ENCODE measurements around the gene CSF3.

Gene CSF3

DNA sequence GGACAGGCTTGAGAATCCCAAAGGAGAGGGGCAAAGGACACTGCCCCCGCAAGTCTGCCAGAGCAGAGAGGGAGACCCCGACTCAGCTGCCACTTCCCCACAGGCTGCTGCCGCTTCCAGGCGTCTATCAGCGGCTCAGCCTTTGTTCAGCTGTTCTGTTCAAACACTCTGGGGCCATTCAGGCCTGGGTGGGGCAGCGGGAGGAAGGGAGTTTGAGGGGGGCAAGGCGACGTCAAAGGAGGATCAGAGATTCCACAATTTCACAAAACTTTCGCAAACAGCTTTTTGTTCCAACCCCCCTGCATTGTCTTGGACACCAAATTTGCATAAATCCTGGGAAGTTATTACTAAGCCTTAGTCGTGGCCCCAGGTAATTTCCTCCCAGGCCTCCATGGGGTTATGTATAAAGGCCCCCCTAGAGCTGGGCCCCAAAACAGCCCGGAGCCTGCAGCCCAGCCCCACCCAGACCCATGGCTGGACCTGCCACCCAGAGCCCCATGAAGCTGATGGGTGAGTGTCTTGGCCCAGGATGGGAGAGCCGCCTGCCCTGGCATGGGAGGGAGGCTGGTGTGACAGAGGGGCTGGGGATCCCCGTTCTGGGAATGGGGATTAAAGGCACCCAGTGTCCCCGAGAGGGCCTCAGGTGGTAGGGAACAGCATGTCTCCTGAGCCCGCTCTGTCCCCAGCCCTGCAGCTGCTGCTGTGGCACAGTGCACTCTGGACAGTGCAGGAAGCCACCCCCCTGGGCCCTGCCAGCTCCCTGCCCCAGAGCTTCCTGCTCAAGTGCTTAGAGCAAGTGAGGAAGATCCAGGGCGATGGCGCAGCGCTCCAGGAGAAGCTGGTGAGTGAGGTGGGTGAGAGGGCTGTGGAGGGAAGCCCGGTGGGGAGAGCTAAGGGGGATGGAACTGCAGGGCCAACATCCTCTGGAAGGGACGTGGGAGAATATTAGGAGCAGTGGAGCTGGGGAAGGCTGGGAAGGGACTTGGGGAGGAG is at the start of gene CSF3:
Gene CSF3, plus strand, starts transcription at position 436 of the 993 bp plus-strand sequence. Its CDS starts 35 bp downstream, at position 471.
- in situ Hi-C loops (cut with MboI; ENCODE audit: low sequenced_read_pairs): no loop called here

- in situ Hi-C loops (cut with MboI; ENCODE audit: low sequenced_read_pairs): no loop called here
These were observed 48.5 kb upstream of the CSF3 start for GRCh38 chr17:39966771-39967170.

GRCh38 chr17:39968761-39969160 is 46.5 kb upstream of the CSF3 start:
- in situ Hi-C loops (cut with MboI; ENCODE audit: low sequenced_read_pairs): no loop called here

DNA sequence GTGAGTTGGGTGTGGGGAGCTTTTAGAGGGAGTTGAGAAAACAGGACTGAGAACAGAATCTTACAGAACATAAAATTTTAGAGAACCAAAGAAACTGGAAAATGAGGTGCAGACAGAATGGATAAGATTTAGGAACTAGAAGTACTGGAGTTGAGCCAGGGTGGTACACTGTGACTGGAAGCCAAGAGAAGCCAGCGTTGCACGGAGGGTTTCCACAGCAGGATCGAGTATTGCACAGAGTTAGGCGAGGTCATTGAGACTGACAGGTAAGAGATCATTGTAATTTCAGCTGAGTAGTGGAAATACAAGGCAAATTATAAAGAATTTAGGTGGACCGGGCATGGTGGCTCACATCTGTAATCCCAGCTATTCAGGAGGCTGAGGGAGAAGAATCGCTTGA is 45.9 kb upstream of the CSF3 start:
- in situ Hi-C loops (cut with MboI; ENCODE audit: low sequenced_read_pairs): no loop called here

DNA sequence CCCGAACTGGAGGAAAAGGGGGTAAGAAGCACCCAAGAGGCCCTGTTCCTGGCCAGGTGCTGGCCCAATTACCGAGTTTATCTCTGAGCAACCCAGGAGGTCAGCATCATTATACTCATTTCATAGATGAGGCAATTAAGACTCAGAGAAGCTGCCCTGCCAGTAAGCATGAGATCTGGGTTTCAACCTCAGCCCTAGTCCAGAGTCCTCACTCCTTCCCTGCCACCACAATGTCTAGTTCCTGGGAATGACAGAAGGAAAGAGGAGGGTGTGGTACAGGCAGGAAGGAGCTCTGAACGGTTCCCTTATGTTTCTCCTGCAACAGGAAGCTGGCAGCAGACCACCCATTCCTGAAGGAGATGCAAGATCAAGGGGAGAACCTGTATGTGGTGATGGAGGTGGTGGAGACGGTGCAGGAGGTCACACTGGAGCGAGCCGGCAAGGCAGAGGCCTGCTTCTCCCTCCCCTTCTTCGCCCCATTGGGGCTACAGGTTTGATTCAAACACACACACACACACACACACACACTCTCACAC is 45.0 kb upstream of the CSF3 start:
- in situ Hi-C loops (cut with MboI; ENCODE audit: low sequenced_read_pairs): no loop called here

DNA sequence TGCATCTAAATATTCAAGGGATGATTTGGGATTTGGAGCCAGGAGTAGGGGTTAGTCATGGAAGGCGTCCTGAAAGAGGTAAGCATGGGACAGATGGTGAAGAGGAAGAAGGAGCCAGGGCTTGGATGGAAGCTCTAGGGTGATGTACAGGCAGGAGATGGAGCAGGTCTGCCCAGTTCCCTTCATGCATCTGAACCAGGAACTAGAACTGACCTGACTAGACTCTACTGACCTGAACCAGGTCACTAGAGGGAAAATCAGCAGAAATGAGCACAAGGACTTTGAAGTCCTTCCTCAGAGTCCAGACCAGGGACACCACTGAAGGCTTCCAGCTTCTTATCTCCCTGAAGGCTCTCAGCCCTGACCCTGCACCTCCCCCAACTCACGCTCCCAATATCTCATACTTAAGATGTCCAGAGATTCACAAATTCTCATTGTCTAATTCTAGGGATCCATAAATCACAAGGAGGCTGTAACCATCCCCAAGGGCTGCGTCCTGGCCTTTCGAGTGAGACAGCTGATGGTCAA is 44.1 kb upstream of the CSF3 start:
- in situ Hi-C loops (cut with MboI; ENCODE audit: low sequenced_read_pairs): no loop called here

DNA sequence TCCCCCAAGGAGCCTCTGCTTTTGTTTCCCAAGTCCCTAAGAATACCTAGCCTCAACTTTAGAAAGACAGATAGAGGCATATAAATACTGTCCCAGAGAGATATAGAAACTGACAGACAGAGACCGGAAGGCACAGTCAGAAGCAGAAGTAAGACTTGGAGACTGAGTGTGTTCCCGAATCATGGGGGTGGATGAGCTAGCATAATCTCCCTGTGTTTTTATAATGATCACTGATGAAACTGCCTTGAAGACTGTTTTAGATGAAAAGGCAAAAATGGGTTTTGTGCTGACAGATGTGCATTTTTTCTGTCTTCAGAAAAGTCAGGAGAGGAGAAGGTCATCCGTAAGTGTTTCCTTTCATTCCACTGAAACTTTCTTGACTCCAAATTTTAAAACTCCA is 43.0 kb upstream of the CSF3 start:
- in situ Hi-C loops (cut with MboI; ENCODE audit: low sequenced_read_pairs): no loop called here

DNA sequence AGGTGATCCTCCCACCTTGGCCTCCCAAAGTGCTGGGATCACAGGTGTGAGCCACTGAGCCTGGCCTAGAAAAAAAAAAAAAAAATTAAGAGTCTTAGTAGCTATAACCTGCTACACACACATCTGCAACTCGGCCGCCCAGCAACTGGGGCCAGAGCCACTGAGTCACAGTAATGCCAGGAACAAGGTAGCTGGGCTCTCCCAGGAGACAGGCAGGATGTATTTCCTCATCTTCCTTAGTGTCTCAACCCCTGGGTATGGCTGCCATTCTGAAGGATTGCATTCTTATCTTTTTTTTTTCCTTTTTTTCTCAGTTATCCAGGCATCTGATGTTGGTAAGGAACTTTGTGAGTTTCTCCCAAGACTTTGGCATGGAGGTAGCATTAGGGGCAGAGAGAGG is 41.7 kb upstream of the CSF3 start:
- in situ Hi-C loops (cut with MboI; ENCODE audit: low sequenced_read_pairs): no loop called here

GRCh38 chr17:39974433-39974832 is 40.8 kb upstream of the CSF3 start:
- in situ Hi-C loops (cut with MboI; ENCODE audit: low sequenced_read_pairs): no loop called here

DNA sequence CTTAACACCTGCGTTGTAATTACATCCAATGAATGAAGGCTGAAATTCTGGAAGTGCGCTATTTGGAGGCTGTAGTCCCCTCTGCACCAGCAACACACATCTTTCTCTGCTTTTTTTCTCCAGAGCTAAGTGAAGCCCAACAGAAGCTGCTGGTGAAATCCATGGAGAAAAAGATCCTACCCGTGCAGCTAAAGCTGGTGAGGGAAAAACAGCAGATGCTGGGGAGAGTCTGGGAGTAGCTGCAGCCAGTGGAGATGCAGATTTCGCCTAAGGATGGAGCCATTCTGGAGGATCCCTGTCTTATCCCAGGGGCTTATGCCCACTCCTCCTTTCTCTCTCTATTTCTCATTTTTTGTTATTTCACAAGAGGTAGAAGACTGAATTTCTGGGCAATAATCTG is 39.4 kb upstream of the CSF3 start:
- in situ Hi-C loops (cut with MboI; ENCODE audit: low sequenced_read_pairs): no loop called here

DNA sequence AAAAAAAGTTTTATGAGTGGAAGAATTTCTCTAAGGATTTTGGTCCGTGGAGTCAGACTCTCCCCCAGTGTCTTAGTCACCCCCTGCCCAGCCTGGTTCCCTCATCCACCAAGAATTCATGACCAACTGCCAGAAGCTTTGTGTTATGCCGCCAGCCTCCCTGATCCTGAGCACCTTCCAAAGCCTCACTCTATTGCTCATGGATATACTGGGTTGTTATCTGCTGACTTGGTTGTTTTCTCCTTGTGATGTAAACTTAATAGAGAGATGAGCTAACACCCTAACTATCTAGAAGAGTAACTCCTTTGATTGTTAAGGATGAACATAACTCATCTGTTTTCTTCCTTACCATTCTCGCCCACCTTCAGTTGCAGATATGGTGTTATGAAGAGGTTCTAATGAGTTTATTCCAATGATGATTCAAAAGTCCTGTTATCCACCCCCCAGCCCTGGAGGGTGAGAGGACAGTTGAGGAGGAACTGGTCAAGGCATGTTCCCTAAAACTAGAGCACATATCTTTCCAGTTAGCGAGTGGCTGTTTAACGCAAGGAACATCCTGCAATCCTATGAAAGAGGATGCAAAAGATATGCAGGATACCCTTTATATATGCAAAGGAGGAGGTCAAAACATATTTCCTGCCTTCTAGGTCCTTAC is 36.1 kb upstream of the CSF3 start:
- in situ Hi-C loops (cut with MboI; ENCODE audit: low sequenced_read_pairs): no loop called here

DNA sequence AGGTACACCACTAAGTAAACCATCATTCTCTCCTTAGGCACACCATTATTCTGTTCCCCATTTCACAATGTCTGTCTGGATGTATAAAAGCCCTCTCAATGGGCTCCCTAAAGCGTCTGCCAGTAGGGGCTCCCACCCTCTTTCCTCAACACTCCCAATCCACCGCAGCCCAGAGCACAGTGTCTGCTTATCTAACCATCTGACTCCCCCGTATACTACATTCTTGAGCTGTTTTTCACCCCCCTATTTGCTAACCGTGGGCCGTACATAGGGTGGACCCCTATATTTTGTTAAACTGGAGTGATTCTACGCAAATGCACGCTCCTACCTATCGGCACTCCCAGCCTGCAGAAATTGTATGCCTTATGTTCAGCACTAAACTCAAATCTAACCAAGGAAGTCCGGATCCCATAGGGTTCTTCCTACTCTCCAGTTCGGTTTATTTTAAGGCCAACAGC is 35.3 kb upstream of the CSF3 start:
- in situ Hi-C loops (cut with MboI; ENCODE audit: low sequenced_read_pairs): no loop called here

DNA sequence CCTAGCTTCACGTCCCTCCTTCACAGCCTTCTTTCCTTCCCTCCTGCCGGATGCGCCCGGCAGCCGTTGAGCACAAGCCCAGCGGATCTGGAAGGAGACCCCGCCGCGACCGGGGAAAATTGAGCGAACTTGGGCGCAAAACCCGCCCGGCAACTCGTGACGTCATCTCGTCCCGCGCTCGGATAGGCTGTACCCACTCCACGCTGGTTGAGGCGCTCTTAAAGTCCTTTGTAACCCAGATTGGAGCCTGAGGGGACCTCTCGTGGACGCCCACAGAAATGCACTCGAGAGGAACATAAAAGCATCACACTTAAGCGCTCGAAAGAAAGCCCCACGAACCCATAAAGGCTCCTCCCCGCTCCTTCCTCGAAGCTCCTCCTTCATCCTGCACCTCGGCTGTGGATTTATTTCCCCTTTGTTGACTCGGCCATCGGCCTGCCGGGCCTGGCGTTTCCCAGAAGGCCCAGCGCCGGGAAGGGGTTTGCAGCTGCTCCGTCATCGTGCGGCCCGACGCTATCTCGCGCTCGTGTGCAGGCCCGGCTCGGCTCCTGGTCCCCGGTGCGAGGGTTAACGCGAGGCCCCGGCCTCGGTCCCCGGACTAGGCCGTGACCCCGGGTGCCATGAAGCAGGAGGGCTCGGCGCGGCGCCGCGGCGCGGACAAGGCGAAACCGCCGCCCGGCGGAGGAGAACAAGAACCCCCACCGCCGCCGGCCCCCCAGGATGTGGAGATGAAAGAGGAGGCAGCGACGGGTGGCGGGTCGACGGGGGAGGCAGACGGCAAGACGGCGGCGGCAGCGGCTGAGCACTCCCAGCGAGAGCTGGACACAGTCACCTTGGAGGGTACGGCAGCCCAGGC is 34.7 kb upstream of the CSF3 start, which contains the start of gene PSMD3:
Gene PSMD3, plus strand, starts transcription at position 457 of the 856 bp plus-strand sequence. Its CDS starts 164 bp downstream, at position 621.
- in situ Hi-C loops (cut with MboI; ENCODE audit: low sequenced_read_pairs): no loop called here

- in situ Hi-C loops (cut with MboI; ENCODE audit: low sequenced_read_pairs): no loop called here
These were observed 34.0 kb upstream of the CSF3 start for GRCh38 chr17:39981207-39981741.

- in situ Hi-C loops (cut with MboI; ENCODE audit: low sequenced_read_pairs): no loop called here
These were observed 33.4 kb upstream of the CSF3 start for GRCh38 chr17:39981766-39982375.

- in situ Hi-C loops (cut with MboI; ENCODE audit: low sequenced_read_pairs): no loop called here
These were observed 26.9 kb upstream of the CSF3 start for GRCh38 chr17:39988206-39988810.

GRCh38 chr17:39994448-39994847 is 20.8 kb upstream of the CSF3 start:
- in situ Hi-C loops (cut with MboI; ENCODE audit: low sequenced_read_pairs): no loop called here

GRCh38 chr17:39995438-39995837 is 19.8 kb upstream of the CSF3 start:
- in situ Hi-C loops (cut with MboI; ENCODE audit: low sequenced_read_pairs): no loop called here

DNA sequence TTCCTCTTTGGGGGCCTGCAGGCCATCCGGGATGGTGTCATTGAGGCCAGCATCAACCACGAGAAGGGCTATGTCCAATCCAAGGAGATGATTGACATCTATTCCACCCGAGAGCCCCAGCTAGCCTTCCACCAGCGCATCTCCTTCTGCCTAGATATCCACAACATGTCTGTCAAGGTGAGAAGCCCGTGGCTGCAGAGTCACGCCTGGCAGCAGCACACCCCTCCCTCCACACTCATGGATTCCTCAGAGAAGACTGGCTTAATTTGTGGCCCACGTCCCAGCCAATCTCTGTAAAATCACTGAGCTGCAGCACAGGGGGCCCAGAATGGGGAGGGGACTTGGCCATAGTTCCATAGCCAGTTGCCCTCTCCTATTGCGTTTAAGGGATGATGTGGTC is 19.1 kb upstream of the CSF3 start:
- in situ Hi-C loops (cut with MboI; ENCODE audit: low sequenced_read_pairs): no loop called here
